HCT116 (cell line): Measurements from ENCODE around the gene NR6A1. TPM values are rescaled to one million over a fixed set of nuclear protein-coding genes. Genes with fewer than 3 reads are reported as not detected.

Source experiments
- ATAC-seq: fragments of 200-7000 bp; cut with Tn5 transposase; 2 replicates; pipeline ENCODE4 v1.9.1; 2020; ENCODE audit warnings: mild to moderate bottlenecking, moderate library complexity
- BruUV-seq: library from RNA; stranded (reverse); fragments of 400-500 nt; replicated peaks from 2 replicates; lab custom pipeline; 2021; lab: Mats Ljungman, UMichigan
- CTCF ChIA-PET: fragments of 300-600 bp; sonication (Branson Sonifier 250); formaldehyde crosslinking; loops from one replicate; lab custom pipeline; 2021; ENCODE audit warnings: antibody characterized with exemption; lab: Charles Lee
- POLR2A ChIA-PET: fragments of 300-600, 350-600 bp; sonication (Branson Sonifier 250); formaldehyde crosslinking; loops from one replicate; lab custom pipeline; 2021; ENCODE audit warnings: antibody characterized with exemption; lab: Charles Lee
- RAD21 ChIA-PET, 2 experiments: fragments of 300-600 bp; sonication (Branson Sonifier 250); formaldehyde crosslinking; loops; one replicate each; lab custom pipeline; 2023; ENCODE audit warnings: low total read pairs in 2 of 2; ENCODE audit not compliant: uncharacterized antibody in 2 of 2, unreplicated experiment in 2 of 2, low non-redundant PET in 1 of 2; lab: Charles Lee
- DNase-seq: peaks from one replicate; pipeline ENCODE4 v3.0.0-alpha.2; 2010; ENCODE audit warnings: low read depth, low spot score
- H2AFZ ChIP-seq: fragments of 200-600 bp; shearing (Covaris generic), sonication (generic); 2 replicates; pipeline ENCODE4 v1.6.1; 2017; ENCODE audit warnings: low read depth, mixed run types, mixed read lengths, antibody characterized with exemption, low read length; ENCODE audit not compliant: poor library complexity, severe bottlenecking
- H3K27ac ChIP-seq: 2 replicates; pipeline ENCODE4 v1.5.1; 2012; ENCODE audit warnings: low read depth, low read length
- H3K27me3 ChIP-seq: fragments of 200-600 bp; sonication (generic); 2 replicates; pipeline ENCODE4 v1.6.1; 2016; ENCODE audit warnings: mixed run types, low read length, mixed read lengths; ENCODE audit not compliant: insufficient read depth
- H3K36me3 ChIP-seq, 2 experiments: fragments of 200-500 bp in 1 of 2; fragments of 200-600 bp in 1 of 2; sonication (Bioruptor generic) in 1 of 2; sonication (generic) in 1 of 2; 2 replicates each; pipeline versions ENCODE4 v1.5.1 to v1.6.1; 2014 to 2016; ENCODE audit warnings: low read length in 2 of 2, inconsistent platforms in 1 of 2, mixed read lengths in 1 of 2, mixed run types in 1 of 2; ENCODE audit not compliant: insufficient read depth in 2 of 2, control insufficient read depth in 1 of 2
- H3K4me1 ChIP-seq, 2 experiments: fragments of 200-600 bp in 1 of 2; sonication (generic) in 1 of 2; 2 replicates each; pipeline versions ENCODE4 v1.5.1 to v1.6.1; 2012 to 2017; ENCODE audit warnings: low read length in 2 of 2, inconsistent platforms in 1 of 2, mild to moderate bottlenecking in 1 of 2, mixed read lengths in 1 of 2, mixed run types in 1 of 2, moderate library complexity in 1 of 2; ENCODE audit not compliant: insufficient read depth in 2 of 2, control insufficient read depth in 1 of 2
- H3K4me2 ChIP-seq: fragments of 200-600 bp; sonication (generic); 2 replicates; pipeline ENCODE4 v1.6.1; 2017; ENCODE audit warnings: mixed run types, low read length, mixed read lengths
- H3K4me3 ChIP-seq, 2 experiments: fragments of 200-600 bp in 1 of 2; sonication (generic) in 1 of 2; replicated peaks in 1 of 2; 2 replicates each; pipeline ENCODE4 v1.5.1; 2011 to 2016; ENCODE audit warnings: low read length in 2 of 2, control low read depth in 1 of 2, low read depth in 1 of 2, mild to moderate bottlenecking in 1 of 2, mixed read lengths in 1 of 2, mixed run types in 1 of 2
- H3K79me2 ChIP-seq: fragments of 200-600 bp; sonication (generic); 2 replicates; pipeline ENCODE4 v1.6.1; 2017; ENCODE audit warnings: mild to moderate bottlenecking, mixed run types, low read length, moderate library complexity, mixed read lengths; ENCODE audit not compliant: insufficient read depth
- H3K9ac ChIP-seq: fragments of 200-600 bp; sonication (generic); 2 replicates; pipeline ENCODE4 v1.6.1; 2016; ENCODE audit warnings: low read length, mixed read lengths
- H3K9me2 ChIP-seq: fragments of 200-600 bp; sonication (generic), shearing (Covaris generic); 2 replicates; pipeline ENCODE4 v1.6.1; 2017; ENCODE audit warnings: mixed run types, mild to moderate bottlenecking, moderate library complexity; ENCODE audit not compliant: insufficient read depth
- H3K9me3 ChIP-seq, 2 experiments: fragments of 200-500 bp in 1 of 2; fragments of 200-600 bp in 1 of 2; sonication (Bioruptor generic) in 1 of 2; sonication (generic) in 1 of 2; 2 replicates each; pipeline ENCODE4 v1.6.1; 2014 to 2017; ENCODE audit warnings: low read length in 2 of 2, mixed read lengths in 2 of 2, inconsistent platforms in 1 of 2, low read depth in 1 of 2, mild to moderate bottlenecking in 1 of 2, mixed run types in 1 of 2, moderate library complexity in 1 of 2; ENCODE audit not compliant: control insufficient read depth in 1 of 2, insufficient read depth in 1 of 2
- H4K20me1 ChIP-seq: fragments of 200-600 bp; sonication (generic), shearing (Covaris generic); 2 replicates; pipeline ENCODE4 v1.6.1; 2017; ENCODE audit warnings: mixed run types, mild to moderate bottlenecking, moderate library complexity; ENCODE audit not compliant: insufficient read depth
- ATF3 ChIP-seq: IDR thresholded peaks from 2 replicates; pipeline ENCODE4 v1.6.1; 2012
- CBX3 ChIP-seq: IDR thresholded peaks from 2 replicates; pipeline ENCODE4 v1.6.1; 2012; ENCODE audit warnings: low read depth
- CEBPB ChIP-seq: IDR thresholded peaks from 2 replicates; pipeline ENCODE4 v1.6.1; 2012; ENCODE audit warnings: low read depth
- CTCF ChIP-seq, 3 experiments: fragments of 200-600 bp in 1 of 3; sonication (generic) in 1 of 3; IDR thresholded peaks in 2 of 3; conservative IDR thresholded peaks in 1 of 3; 2 replicates each; pipeline ENCODE4 v1.5.1; 2012 to 2017; ENCODE audit warnings: low read depth in 2 of 3, low read length in 2 of 3, antibody characterized with exemption in 1 of 3, borderline replicate concordance in 1 of 3, control low read depth in 1 of 3, mild to moderate bottlenecking in 1 of 3, mixed read lengths in 1 of 3, mixed run types in 1 of 3, moderate library complexity in 1 of 3; ENCODE audit not compliant: insufficient read depth in 1 of 3
- EGR1 ChIP-seq: IDR thresholded peaks from 2 replicates; pipeline ENCODE4 v1.6.1; 2012; ENCODE audit warnings: low read depth
- EZH2 ChIP-seq: fragments of 200-600 bp; sonication (generic); IDR thresholded peaks from 2 replicates; pipeline ENCODE4 v1.6.1; 2017; ENCODE audit warnings: antibody characterized with exemption, mixed run types
- EZH2phosphoT487 ChIP-seq: fragments of 200-600 bp; IDR thresholded peaks from 2 replicates; pipeline ENCODE4 v1.6.1; 2018; ENCODE audit warnings: antibody characterized with exemption, borderline replicate concordance
- FOSL1 ChIP-seq: IDR thresholded peaks from 2 replicates; pipeline ENCODE4 v1.6.1; 2012; ENCODE audit warnings: low read depth
- MAX ChIP-seq: IDR thresholded peaks from 2 replicates; pipeline ENCODE4 v1.6.1; 2012
- POLR2AphosphoS5 ChIP-seq: IDR thresholded peaks from 2 replicates; pipeline ENCODE4 v1.6.1; 2011; ENCODE audit warnings: mild to moderate bottlenecking, low read depth, low read length, moderate library complexity
- RAD21 ChIP-seq: IDR thresholded peaks from 2 replicates; pipeline ENCODE4 v1.6.1; 2012; ENCODE audit warnings: low read depth, mild to moderate bottlenecking
- REST ChIP-seq: IDR thresholded peaks from 2 replicates; pipeline ENCODE4 v1.6.1; 2012; ENCODE audit warnings: low read depth
- SIN3A ChIP-seq: IDR thresholded peaks from 2 replicates; pipeline ENCODE4 v1.6.1; 2012; ENCODE audit warnings: low read depth
- SP1 ChIP-seq: IDR thresholded peaks from 2 replicates; pipeline ENCODE4 v1.6.1; 2012; ENCODE audit warnings: low read depth
- SRF ChIP-seq: IDR thresholded peaks from 2 replicates; pipeline ENCODE4 v1.6.1; 2012; ENCODE audit warnings: low read depth
- TCF7L2 ChIP-seq: IDR thresholded peaks from 2 replicates; pipeline ENCODE4 v1.7.0; 2011; ENCODE audit warnings: borderline replicate concordance, inconsistent platforms; ENCODE audit not compliant: insufficient read depth, insufficient read length; ENCODE audit errors: extremely low read depth
- YY1 ChIP-seq: IDR thresholded peaks from 2 replicates; pipeline ENCODE4 v1.6.1; 2011; ENCODE audit warnings: low read length, low read depth, moderate library complexity, mild to moderate bottlenecking; ENCODE audit not compliant: insufficient replicate concordance; ENCODE audit errors: extremely low read depth
- ZBTB33 ChIP-seq: IDR thresholded peaks from 2 replicates; pipeline ENCODE4 v1.6.1; 2011; ENCODE audit warnings: mild to moderate bottlenecking, low read length, moderate library complexity; ENCODE audit not compliant: insufficient replicate concordance; ENCODE audit errors: extremely low read depth
- intact Hi-C: fragments of 100-400 bp; cut with micrococcal nuclease; formaldehyde crosslinking; loops from 2 replicates; pipeline ENCODE4 v1.10.0; 2022
- total RNA-seq: library from RNA; stranded (reverse); gene quantifications from one replicate; pipeline ENCODE4 v1.2.1, GENCODE V29; 2021; ENCODE audit not compliant: unreplicated experiment

NR6A1 gene
- total RNA-seq, 1 experiment from 2014 or later = 9.9 TPM

- Histone ChIP-seq H3K4me2 (no peak overlapping the region), H3K27ac (no peak overlapping the region), H3K36me3 (no peaks in the 10 kb centered on the region), H3K9me2 (no peaks in the 10 kb centered on the region), H3K79me2 (peaks cover 17% of the 10 kb centered on the region; the same call in 1 of the 2 replicates), H3K4me1 (peaks cover 0 to 6% of the 10 kb centered on the region in 2 experiments; a peak in 2 of 4 replicates), H3K4me3 (no peak overlapping the region), H4K20me1 (no peaks in the 10 kb centered on the region), H3K27me3 (no peaks in the 10 kb centered on the region), H2AFZ (no peak overlapping the region), H3K9me3 (no peaks in the 10 kb centered on the region)
- CTCF ChIA-PET = no interaction called here
- BruUV-seq = no TSS peak
- no peak for ATAC-seq
- TF ChIP-seq EZH2phosphoT487 (no peak), YY1 (no peak), RAD21 (no peak), FOSL1 (no peak), SP1 (no peak), SIN3A (no peak), ATF3 (no peak), SRF (no peak), CTCF (IDR thresholded peaks at IDR 0.05 in 2 of 3, conservative IDR thresholded peaks at IDR 0.05 in 1 of 3; ENCODE audit: borderline replicate concordance in 1 of 3, insufficient read depth in 1 of 3, low read depth in 2 of 3, low read length in 2 of 3) (no peak), ZBTB33 (no peak), EGR1 (no peak), EZH2 (no peak), CBX3 (no peak), POLR2AphosphoS5 (no peak), CEBPB (no peak), TCF7L2 (no peak), REST (no peak), MAX (no peak)
- TF ChIP-seq, all 23 proteins: peak for 0
- no peak for DNase-seq
- ChIA-PET POLR2A (no interaction called here), RAD21 (interaction anchor here in 1 of 2 experiments (0.6 kb wide), 1 partner anchor 76 kb away, joined by 3 read pairs; no protein-coding TSS in a partner anchor)
- intact Hi-C loops = no loop called here
- H3K9ac ChIP-seq = no peak overlapping the region
These were observed 211.2 kb downstream of the NR6A1 start for GRCh38 chr9:124559871-124560270.
